Colonic mucosa (tissue), 4 donors: Measurements from ENCODE around the gene CEP131. TPM values are rescaled to one million over a fixed set of nuclear protein-coding genes. Genes with fewer than 3 reads are reported as not detected.

ENCODE experiments used
- DNase-seq: peaks from one replicate; pipeline ENCODE4 v3.0.0-alpha.2; 2020
- H3K27ac ChIP-seq: fragments of 200-600 bp; one replicate; pipeline ENCODE4 v1.8.0; 2021
- H3K27me3 ChIP-seq: fragments of 200-600 bp; one replicate; pipeline ENCODE4 v1.8.0; 2021
- H3K36me3 ChIP-seq: fragments of 200-600 bp; one replicate; pipeline ENCODE4 v1.8.0; 2021
- H3K4me1 ChIP-seq: fragments of 200-600 bp; one replicate; pipeline ENCODE4 v1.8.0; 2021; ENCODE audit warnings: mild to moderate bottlenecking
- H3K4me3 ChIP-seq: fragments of 200-600 bp; one replicate; pipeline ENCODE4 v1.8.0; 2021
- H3K9ac ChIP-seq, 2 donors: one replicate each; pipeline ENCODE4 v1.7.0; 2013; ENCODE audit warnings: control low read depth in 2 of 2, low read depth in 2 of 2, low read length in 2 of 2
- H3K9me3 ChIP-seq: fragments of 200-600 bp; one replicate; pipeline ENCODE4 v1.8.0; 2021
- CTCF ChIP-seq: fragments of 200-600 bp; IDR thresholded peaks from one replicate; pipeline ENCODE4 v1.8.0; 2022; ENCODE audit warnings: antibody characterized with exemption, mild to moderate bottlenecking
- intact Hi-C: fragments of 100-400 bp; cut with DNase I; formaldehyde crosslinking; loops from one replicate; pipeline ENCODE4 v1.14.1; 2022
- total RNA-seq, 2 donors: library from RNA; stranded (reverse); fragmentation: NEBNext Ultra II Directional in 1 of 2; extraction: Animal tissue kit (Norgen Biotek cat#: 25700) in 1 of 2; gene quantifications; one replicate each; pipeline ENCODE4 v1.2.1, GENCODE V29; 2021
- donor health status: healthy.
- donor health status: DM: no; HTN: no; CAD: no.
- donor health status: DM: no; HTN: no; CAD: no.

The CEP131 gene
- total RNA-seq, 2 donors from 2014 or later = 4.3 to 15.0 TPM

GRCh38 chr17:81188491-81188840 is 34.3 kb downstream of the CEP131 start:
- H3K27me3 ChIP-seq = no peaks in the 10 kb centered on the region
- no peak overlapping the region for H3K27ac ChIP-seq
- no peak for DNase-seq
- TF ChIP-seq CTCF = no peak
- H3K4me3 ChIP-seq = no peak overlapping the region
- intact Hi-C loops = no loop called here
- H3K9ac ChIP-seq = no peak overlapping the region
- no peaks in the 10 kb centered on the region for H3K4me1 ChIP-seq
- H3K9me3 ChIP-seq = no peaks in the 10 kb centered on the region
- H3K36me3 ChIP-seq = no peaks in the 10 kb centered on the region

GRCh38 chr17:81187586-81188490 is 34.9 kb downstream of the CEP131 start:
- Histone ChIP-seq H3K4me1 (no peaks in the 10 kb centered on the region), H3K27me3 (no peaks in the 10 kb centered on the region), H3K9me3 (no peaks in the 10 kb centered on the region), H3K36me3 (no peaks in the 10 kb centered on the region), H3K4me3 (no peak overlapping the region), H3K27ac (no peak overlapping the region), H3K9ac (no peak overlapping the region)
- intact Hi-C loops = no loop called here
- no peak for DNase-seq
- no peak for TF ChIP-seq CTCF

- no peak for DNase-seq
- intact Hi-C loops = no loop called here
- Histone ChIP-seq H3K36me3 (no peaks in the 10 kb centered on the region), H3K4me1 (no peaks in the 10 kb centered on the region), H3K27me3 (no peaks in the 10 kb centered on the region), H3K27ac (no peak overlapping the region), H3K9me3 (no peaks in the 10 kb centered on the region), H3K9ac (no peak overlapping the region), H3K4me3 (no peak overlapping the region)
- no peak for TF ChIP-seq CTCF
These were observed 35.6 kb downstream of the CEP131 start for GRCh38 chr17:81187120-81187519.

- intact Hi-C loops = no loop called here
- H3K4me1 ChIP-seq = no peaks in the 10 kb centered on the region
These were observed 36.6 kb downstream of the CEP131 start for GRCh38 chr17:81186203-81186602.

GRCh38 chr17:81184555-81184954 is 38.2 kb downstream of the CEP131 start:
- no peaks in the 10 kb centered on the region for H3K36me3 ChIP-seq
- no peak for DNase-seq
- no peak for TF ChIP-seq CTCF
- H3K27me3 ChIP-seq = no peaks in the 10 kb centered on the region
- intact Hi-C loops = no loop called here
- H3K9ac ChIP-seq = no peak overlapping the region
- H3K9me3 ChIP-seq = no peaks in the 10 kb centered on the region
- H3K4me1 ChIP-seq = no peaks in the 10 kb centered on the region
- no peak overlapping the region for H3K27ac ChIP-seq
- H3K4me3 ChIP-seq = no peak overlapping the region

More at GRCh38 chr17:81186203-81186602, 36.6 kb downstream of the CEP131 start:
- Histone ChIP-seq H3K27me3 (no peaks in the 10 kb centered on the region), H3K36me3 (no peaks in the 10 kb centered on the region), H3K9me3 (no peaks in the 10 kb centered on the region), H3K9ac (no peak overlapping the region), H3K27ac (no peak overlapping the region), H3K4me3 (no peak overlapping the region)
- no peak for TF ChIP-seq CTCF
- DNase-seq = no peak
